GM21786 (cell line): ENCODE data around the gene DNAAF5.
"Not testable (repeated sequence)": the region's sequence is repeated elsewhere in the genome, so short reads cannot be mapped to it uniquely, and the experiment has no call there.

Source experiments
- ATAC-seq: cut with Tn5 transposase; IDR thresholded peaks from one replicate; pipeline ENCODE4 v1.9.1; 2021; ENCODE audit not compliant: unreplicated experiment

DNAAF5 gene

DNA sequence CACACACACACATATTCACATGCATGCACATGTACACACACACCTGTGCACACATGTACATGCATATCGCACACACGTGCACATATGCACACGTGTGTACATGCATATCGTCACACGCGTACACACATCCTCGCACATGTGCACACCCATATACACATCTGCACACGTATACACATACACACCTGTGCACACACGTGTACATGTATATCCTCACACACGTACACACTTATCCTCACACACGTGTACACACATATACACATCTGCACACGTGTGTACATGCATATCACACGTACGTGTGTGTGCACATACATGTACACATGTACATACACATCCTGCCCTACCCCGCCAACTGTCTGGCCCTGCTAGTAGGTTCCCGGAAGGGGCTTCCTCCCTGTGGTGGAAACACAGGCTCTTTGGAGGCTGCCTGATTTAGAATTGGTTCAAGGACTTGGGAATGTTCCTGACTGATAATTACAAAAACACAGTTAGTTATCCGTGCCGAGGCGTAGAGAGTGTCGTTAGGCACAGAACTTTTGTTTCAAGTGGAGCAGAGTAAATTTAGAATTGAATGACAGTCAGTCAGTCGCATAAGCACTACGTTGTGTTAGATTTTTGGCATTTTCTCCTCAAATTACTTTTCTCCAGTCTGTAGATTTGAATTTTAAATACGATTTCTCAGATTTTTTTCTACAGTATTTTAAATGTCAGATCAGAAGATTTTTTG, 19.1 kb downstream of the DNAAF5 start:
- no peak for ATAC-seq

DNA sequence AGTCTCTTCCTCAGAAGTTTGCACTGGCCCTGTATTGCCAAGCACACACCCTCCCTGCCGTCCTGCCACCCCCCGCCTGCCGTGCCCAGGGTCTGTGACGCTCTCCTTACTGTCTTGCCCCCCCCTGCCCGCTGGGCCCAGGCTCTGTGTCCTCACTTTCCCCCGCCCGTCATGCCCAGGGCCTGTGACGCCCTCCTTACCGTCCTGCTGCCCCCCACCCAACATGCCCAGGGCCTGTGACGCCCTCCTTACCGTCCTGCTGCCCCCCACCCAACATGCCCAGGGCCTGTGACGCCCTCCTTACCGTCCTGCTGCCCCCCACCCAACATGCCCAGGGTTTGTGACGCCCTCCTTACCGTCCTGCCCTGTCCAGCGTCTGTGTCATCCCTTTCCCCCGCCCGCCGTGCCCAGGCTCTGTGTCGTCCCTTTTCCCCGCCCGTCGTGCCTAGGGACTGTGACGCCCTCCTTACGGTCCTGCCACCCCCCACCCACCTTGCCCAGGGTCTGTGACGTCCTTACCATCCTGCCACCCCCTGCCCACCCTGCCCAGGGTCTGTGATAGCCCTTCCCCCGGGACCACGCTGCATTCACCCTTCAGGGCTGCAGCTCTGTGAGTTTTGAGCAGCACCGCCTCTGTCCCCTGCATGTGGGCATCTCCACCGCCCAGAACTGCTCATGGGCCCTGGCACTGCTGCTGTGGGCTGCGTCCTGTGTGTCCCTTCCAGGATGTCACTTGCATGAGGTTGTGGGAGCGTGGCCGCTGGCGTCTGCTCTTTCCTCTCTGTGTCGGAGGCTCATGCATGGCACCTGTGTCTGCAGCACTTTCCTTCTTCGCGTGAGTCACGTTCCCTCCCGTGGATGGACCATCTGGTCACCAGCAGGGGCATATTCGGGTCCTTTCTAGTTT, 19.9 kb downstream of the DNAAF5 start:
- no peak for ATAC-seq

DNA sequence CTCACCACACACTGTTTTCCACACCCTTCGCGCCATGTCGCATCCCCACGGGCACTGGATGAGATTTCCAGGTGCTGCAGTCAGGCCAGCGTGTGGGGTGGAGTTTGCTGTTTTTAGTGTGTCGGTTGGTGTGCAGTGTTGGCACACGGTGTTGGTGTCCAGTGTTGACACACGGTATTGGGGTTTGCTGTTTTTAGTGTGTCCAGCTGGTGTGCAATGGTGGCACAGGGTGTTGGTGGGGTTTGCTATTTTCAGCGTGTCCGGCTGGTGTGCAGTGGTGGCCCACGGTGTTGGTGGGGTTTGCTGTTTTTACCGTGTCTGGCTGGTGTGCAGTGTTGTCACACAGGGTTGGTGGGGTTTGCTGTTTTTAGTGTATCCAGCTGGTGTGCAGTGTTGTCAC, 20.7 kb downstream of the DNAAF5 start:
- no peak for ATAC-seq

DNA sequence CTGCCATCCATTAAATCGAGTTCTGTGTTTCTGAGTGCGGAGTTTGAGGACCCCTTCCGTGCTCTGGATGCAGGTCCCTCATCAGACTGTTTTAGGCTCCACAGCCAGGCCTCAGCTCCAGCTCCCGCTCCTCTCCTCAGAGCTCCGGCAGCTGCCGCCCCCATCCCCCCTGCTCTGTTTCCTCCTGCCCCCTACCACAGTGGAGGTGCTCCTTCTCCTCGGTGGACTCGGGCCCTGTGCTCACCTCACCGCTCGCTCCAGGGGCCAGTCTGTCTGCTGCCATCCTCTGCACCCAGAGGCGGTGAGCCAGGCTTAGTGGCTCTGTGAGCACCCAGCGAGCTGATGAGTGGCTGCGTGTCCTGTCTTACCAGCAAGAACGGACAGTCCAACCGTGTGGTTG, 21.9 kb downstream of the DNAAF5 start:
- no peak for ATAC-seq

DNA sequence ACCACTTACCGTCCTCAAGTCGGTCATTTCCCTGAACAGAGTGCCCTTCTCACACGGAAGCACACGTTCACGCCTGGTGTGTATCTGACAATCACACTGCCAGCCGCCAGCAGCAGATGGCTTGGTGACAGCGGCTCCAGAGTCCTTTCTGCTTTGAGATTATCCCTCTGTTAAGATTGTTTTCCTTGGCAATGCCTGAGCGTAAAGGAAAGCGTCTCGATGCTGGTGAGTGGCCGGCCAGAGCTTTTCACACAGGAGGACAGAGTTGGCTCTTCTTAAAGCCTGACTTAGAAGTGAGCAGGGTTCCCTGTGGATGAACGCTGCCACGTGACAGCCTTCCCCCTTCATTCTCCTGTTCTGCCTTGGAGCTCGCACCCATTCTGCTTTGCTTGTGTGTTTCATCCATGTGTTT, 22.6 kb downstream of the DNAAF5 start:
- no peak for ATAC-seq

DNA sequence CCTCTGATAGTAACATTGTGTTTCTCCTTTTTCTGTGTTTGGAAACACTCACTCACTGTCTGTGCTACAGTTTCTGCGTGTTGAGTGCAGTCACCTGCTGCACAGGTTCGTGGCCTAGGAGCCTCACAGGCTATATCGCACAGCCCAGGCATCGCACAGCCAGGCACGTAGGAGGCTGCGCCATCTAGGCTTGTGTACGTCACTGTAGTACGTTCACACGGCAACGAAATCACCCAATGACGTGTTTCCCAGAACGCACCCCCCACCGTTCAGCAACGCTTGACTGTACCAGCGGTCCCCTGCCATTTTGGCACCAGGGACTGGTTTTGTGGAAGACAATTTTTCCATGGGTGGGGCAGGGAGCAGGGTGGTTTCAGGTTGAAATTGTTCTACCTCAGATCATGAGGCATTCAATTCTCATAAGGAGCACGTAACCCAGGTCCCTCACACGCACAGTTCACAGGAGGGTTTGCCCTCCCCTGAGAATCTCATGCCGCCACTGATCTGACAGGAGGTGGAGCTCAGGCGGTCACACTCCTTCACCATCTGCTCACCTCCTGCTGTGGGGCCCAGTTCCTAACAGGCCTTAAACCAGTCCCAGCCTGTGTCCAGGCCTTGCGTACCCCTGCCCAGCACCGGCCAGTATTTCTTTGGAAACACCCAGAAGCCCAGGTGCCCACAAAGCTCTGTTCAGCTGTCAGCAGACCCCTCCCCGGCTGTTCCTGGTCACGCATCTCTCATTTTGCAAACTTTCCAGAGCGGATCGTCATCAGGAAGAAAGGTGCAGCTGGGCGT, 23.8 kb downstream of the DNAAF5 start:
- ATAC-seq, result no peak

DNA sequence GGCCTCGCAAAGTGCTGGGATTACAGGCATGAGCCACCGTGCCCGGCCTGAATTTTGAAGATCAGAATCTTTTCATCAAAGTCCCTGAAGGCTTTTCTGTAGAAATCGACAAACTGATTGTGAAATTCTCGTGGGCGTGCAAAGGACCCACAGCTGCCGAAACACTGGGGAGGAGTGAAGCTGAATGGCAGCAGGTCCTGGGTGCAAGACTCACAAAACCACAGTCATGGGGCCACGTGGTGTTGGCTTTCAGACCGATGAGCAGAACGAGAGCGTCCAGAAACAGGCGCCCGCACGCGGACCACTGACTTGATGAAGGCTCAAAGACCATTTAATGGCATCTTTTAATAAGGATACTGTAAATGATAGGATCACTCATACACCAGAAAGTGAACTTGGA, 25.3 kb downstream of the DNAAF5 start:
- ATAC-seq, result no peak

DNA sequence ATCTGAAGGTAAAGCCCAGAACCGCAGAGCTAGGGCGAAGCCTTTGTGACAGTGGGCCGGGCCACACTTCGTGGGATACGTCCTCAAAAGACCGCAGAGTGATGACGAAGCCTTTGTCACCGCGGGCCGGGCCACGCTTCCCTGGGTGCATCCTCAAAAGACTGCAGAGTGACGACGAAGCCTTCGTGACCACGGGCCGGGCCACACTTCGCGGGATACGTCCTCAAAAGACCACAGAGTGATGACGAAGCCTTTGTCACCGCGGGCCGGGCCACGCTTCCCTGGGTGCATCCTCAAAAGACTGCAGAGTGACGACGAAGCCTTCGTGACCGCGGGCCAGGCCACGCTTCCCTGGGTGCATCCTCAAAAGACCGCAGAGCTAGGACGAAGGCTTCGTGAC, 25.8 kb downstream of the DNAAF5 start:
- ATAC-seq, result not testable (repeated sequence)

DNA sequence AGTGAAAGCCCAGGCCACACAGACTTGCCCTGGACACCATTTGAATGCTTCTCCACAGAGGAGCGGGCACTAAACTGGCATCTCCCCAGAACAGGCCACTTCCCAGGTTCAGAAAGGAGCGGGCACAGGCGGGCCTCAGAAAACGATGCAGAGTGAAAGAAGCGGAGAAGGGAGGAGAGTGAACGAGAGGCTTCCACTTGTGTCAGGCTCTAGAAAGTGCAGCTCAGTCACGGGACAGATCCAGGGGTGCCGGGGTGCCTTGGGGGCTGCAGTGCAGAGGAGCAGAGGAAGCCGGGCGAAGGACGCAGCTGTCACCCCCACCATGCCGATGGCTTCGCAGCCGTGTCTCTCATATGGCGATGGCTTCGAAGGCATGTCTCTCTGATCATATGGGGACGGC, 26.7 kb downstream of the DNAAF5 start:
- no peak for ATAC-seq

DNA sequence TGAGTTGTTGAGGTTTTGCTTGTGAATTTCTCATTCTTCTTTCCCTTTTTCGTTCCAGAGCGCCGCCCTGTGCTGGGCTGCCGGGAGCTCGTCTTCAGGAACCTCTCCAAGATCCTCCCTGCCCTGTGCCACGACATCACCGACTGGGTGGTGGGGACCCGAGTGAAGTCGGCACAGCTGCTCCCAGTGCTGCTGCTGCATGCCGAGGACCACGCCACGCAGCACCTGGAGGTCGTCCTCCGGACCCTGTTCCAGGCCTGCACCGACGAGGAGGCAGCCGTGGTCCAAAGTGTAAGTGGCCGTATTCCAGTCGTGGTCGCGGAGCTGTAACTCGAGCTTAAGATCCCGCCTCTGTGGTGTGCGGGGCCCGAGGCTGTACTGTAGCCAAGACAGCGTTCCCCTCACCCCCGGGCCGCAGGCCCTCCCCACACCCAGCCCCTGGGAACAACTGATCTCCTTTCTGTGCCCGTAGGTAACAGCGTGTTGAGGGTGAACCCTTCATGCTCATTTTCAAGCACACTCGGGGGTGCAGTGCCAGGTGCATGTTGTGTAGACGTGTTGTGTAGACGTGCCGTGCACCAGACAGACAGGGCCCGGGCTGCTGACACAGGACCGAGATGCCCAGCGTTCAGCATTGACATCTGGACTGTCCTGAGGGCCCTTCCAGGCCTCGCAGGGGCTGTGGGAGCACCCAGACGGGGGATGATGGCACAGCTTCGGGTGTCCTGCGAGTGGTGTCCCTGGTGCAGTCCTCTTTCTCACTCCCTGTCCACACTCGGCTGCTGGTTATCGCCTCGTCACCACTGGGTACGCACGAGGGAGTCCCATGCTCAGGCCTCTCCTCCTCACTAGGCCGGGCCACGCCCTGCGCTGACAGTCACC, 28.3 kb downstream of the DNAAF5 start:
- no peak for ATAC-seq

DNA sequence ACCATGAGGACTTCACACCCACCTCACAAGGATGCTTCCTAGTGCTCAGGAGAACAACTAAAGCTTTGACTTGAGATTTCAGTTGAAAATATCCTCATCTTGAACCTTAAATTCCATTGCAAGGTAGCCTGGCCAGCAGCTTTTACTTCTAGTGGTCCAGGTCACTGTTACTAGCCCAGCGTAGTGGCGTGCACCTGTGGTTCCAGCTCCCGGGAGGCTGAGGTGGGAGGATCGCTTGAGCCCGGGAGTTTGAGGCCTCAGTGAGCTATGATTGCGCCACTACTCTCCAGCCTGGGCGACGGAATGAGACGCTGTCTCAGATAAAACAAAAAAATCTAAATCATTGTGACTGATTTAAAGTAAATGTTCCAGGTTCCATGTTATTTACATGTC, 28.9 kb downstream of the DNAAF5 start:
- ATAC-seq, result no peak

DNA sequence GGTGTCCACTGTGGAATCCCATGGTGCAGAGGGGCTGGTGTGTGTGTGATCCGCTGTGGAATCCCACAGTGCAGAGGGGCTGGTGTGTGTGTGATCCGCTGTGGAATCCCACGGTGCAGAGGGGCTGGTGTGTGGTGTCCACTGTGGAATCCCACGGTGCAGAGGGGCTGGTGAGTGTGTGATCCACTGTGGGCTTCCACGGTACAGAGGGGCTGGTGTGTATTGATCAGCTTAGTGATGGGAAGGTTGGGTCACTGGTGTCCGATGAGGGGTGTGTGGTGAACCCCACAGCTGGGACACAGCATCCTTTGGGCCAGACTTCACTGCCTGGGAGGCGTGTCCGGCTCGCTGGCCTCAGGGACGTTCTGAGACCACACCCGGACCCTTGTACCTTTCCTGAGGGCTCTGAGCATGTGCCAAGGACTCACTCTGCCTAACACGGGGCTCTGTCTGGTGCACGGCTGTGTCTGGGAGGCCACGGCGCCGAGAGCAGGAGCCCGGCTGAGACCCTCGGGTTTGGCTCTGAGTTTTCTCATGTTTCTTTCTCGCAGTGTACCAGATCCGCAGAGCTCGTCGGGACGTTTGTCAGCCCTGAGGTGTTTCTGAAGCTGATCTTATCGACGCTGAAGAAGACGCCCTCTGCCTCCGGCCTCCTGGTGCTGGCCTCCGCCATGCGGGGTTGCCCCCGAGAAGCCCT, 29.9 kb downstream of the DNAAF5 start:
- no peak for ATAC-seq

DNA sequence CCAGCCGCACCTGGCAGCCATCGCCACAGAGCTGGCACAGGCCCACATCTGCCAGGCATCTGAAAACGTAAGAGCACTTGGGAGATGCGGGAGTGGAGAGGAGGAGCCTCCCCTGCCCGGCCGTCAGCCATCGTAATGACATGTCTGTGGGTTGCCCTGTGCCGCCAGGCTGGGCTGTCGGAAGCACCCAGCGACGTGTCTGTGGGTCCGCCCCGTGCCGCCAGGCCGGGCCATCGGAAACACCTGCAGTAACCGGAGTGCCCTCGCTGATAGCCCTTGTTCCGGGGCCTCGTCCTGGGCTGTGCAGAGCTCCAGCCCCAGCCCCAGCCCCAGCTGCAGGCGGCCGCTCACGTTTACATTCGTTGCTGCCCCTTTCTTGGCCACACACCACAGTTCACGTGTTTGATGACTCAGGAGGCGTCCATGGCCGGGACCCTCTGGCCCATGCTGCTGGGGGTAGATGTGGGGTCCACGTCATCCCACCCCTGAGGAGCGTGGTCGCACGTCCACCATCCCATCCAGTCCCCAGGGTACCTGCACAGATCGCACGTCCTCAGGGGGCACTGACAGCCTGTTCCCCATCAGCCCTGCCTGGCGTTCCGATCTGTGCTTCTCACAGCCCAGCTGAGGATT, 30.5 kb downstream of the DNAAF5 start:
- no peak for ATAC-seq

DNA sequence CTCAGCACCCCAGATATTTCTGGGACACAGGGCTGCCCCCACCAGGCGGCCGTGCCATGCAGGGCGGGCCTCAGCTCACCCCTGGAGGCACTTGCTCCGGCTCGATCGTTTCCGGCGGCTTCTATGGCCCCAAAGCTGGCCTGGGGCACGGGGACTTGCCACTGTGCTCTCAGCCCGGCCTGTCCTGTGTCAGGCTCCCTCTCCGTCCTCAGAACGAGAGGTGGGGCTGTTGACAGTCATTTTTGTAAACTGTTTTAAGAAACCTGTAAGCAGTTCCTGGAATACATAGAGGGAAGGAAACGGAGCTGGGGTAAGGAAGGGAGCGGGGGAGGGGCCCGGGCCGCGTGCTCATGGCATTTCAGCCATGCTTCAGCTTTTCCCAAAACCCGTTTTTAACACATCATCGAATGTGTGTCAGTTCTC, 31.3 kb downstream of the DNAAF5 start:
- ATAC-seq, result no peak

DNA sequence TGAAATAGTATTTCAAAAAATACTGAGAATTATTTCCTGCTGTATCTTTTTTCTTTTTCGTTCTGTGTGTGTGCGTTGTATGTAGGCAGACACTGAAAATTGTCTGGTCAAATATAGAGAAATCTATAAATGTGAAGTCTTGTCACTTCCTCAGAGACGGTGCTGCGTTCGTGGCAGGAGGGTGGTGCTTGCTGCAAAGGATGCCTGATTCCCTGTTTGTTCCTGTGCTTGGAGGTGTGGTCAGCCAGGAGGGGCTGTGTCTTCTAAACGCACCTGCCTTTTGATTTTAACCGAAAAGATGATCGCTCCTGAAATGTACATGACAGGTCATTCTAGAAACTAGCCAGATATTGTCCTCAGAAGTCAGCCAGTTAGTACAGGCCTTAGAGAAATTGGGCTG, 33.1 kb downstream of the DNAAF5 start:
- ATAC-seq, result no peak

DNA sequence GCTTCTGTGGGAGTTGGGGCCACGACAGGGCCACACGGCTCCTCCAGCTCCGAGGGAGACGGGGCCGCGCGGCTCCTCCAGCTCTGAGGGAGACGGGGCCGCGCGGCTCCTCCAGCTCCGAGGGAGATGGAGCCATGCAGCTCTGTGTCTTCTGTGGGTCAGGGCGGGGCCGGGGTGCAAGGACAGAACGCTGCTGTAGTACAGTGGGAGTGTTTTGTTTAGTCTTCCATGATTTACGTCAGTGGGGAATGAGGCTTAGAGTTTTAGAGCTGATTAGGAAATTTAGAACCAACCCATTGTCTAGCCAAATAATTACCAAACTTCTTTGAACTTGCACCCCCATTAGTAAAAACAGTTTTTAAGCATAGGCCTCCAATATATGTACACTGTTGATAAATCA, 33.5 kb downstream of the DNAAF5 start:
- no peak for ATAC-seq

DNA sequence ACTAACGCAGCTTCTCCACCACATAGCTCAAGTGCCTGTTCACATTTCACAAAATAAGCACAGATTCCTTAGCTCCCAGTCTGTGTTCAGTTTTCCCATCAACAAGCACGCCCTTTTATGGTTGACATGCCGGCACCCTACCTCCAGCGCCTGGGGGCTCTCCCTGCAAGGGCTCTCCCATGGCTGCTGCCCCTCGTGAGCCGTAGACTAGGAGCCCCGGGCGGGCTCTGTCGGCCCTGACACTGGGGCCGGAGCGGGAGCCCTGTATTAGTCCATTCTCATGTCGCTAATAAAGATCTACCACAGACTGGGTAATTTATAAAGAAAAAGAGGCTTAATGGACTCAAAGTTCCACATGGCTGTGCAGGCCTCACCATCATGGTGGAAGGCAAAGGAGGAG, 34.6 kb downstream of the DNAAF5 start:
- no peak for ATAC-seq

DNA sequence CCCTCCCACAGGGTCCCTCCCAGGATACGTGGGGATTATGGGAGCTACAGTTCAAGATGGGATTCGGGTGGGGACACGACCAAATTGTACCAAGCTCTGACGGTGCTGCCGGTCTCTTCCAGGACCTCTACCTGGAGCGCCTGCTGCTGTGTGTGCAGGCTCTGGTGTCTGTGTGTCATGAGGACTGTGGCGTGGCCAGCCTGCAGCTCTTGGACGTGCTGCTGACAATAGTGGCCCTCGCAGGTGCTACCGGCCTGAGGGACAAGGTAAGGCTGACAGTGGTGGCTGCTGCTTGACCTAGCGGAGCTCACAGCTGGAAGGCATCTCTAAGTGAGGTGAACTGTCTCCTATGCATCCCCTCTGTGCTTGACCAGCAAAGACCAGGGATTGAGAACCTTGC, 35.1 kb downstream of the DNAAF5 start:
- ATAC-seq, result no peak

DNA sequence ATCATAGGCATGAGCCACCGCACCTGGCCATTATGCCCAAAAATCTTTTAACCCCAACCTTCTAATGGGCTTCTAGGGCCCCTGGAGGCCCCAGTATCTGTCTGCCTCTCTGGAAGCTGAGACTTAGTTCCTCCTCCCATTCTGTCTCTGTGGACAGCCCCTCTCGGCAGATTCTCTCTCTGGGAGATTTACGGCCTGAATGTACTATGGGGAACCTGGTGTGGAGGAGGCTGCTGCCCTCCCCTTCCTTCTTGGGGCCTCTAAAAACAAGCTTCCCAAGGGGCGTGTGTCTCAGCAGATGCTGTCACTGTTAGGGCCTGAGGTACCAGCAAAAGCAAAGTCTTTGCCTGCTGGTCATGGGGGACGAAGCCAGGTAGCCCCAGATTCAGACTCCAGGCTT, 36.4 kb downstream of the DNAAF5 start:
- no peak for ATAC-seq

DNA sequence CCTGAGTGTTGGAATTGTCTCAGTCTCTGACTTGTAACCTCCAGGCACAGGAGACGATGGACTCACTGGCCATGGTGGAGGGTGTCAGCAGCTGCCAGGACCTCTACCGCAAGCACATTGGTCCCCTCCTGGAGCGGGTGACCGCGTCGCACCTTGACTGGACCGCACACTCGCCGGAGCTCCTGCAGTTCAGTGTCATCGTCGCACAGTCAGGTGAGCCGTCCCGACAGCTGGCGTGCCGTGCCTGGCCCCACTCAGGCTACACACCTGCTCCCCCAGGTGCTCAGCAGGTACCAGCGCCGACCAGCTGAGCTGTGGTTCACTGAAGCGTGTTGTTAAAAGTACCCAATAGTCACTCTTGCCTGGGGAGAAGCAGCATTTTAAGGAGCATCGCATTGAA, 37.3 kb downstream of the DNAAF5 start:
- ATAC-seq, result no peak
